ENCODE measurements around the gene APBB3.

The APBB3 gene

GRCh38 chr5:140548300-140548688 lies 16.1 kb downstream of the APBB3 start:
- Histone ChIP-seq H3K4me3 (ENCODE audit: low read length in 2 of 2) (peak overlapping the region; percentile 74 to 80), H3K27ac (ENCODE audit: low read depth in 2 of 2, low read length in 2 of 2) (peak overlapping the region; percentile 99 to 100), H3K36me3 (ENCODE audit: control insufficient read depth in 2 of 2, insufficient read depth in 2 of 2, low read length in 2 of 2) (peaks cover 33 to 37% of the 10 kb centered on the region in 2 donors), H3K4me1 (ENCODE audit: control insufficient read depth in 2 of 2, insufficient read depth in 2 of 2, low read length in 2 of 2) (peaks cover 40 to 43% of the 10 kb centered on the region in 2 donors), H3K9me3 (ENCODE audit: control insufficient read depth in 2 of 2, low read length in 2 of 2) (no peaks in the 10 kb centered on the region), H3K27me3 (ENCODE audit: control insufficient read depth in 2 of 2, insufficient read depth in 2 of 2, low read length in 2 of 2) (no peaks in the 10 kb centered on the region), H3K9ac (ENCODE audit: low read depth in 1 of 2, low read length in 2 of 2) (peak overlapping the region; percentile 74 to 96)

GRCh38 chr5:140547508-140548299 lies 16.7 kb downstream of the APBB3 start, which contains the start of gene EIF4EBP3:
Gene EIF4EBP3, plus strand, starts transcription at chr5:140547662. Its CDS starts 76 bp downstream, at chr5:140547738.
- Histone ChIP-seq H3K36me3 (ENCODE audit: control insufficient read depth in 2 of 2, insufficient read depth in 2 of 2, low read length in 2 of 2) (peaks cover 33 to 41% of the 10 kb centered on the region in 2 donors), H3K9me3 (ENCODE audit: control insufficient read depth in 2 of 2, low read length in 2 of 2) (no peaks in the 10 kb centered on the region), H3K4me1 (ENCODE audit: control insufficient read depth in 2 of 2, insufficient read depth in 2 of 2, low read length in 2 of 2) (peaks cover 44 to 46% of the 10 kb centered on the region in 2 donors), H3K27me3 (ENCODE audit: control insufficient read depth in 2 of 2, insufficient read depth in 2 of 2, low read length in 2 of 2) (no peaks in the 10 kb centered on the region), H3K9ac (ENCODE audit: low read depth in 1 of 2, low read length in 2 of 2) (peak within 1 kb of the TSS; percentile 74 to 96), H3K4me3 (ENCODE audit: low read length in 2 of 2) (peak within 1 kb of the TSS; percentile 74 to 80), H3K27ac (ENCODE audit: low read depth in 2 of 2, low read length in 2 of 2) (peak within 1 kb of the TSS; percentile 99 to 100)

- Histone ChIP-seq H3K4me1 (ENCODE audit: control insufficient read depth in 2 of 2, insufficient read depth in 2 of 2, low read length in 2 of 2) (peaks cover 44 to 46% of the 10 kb centered on the region in 2 donors), H3K9ac (ENCODE audit: low read depth in 1 of 2, low read length in 2 of 2) (peak overlapping the region; percentile 54 to 96), H3K9me3 (ENCODE audit: control insufficient read depth in 2 of 2, low read length in 2 of 2) (no peaks in the 10 kb centered on the region), H3K36me3 (ENCODE audit: control insufficient read depth in 2 of 2, insufficient read depth in 2 of 2, low read length in 2 of 2) (peaks cover 33 to 42% of the 10 kb centered on the region in 2 donors), H3K4me3 (ENCODE audit: low read length in 2 of 2) (peak overlapping the region; percentile 74 to 80), H3K27ac (ENCODE audit: low read depth in 2 of 2, low read length in 2 of 2) (peak overlapping the region; percentile 99 to 100), H3K27me3 (ENCODE audit: control insufficient read depth in 2 of 2, insufficient read depth in 2 of 2, low read length in 2 of 2) (no peaks in the 10 kb centered on the region)
These were observed 17.4 kb downstream of the APBB3 start for GRCh38 chr5:140546851-140547507.

GRCh38 chr5:140545606-140546005 lies 18.8 kb downstream of the APBB3 start:
- Histone ChIP-seq H3K4me1 (ENCODE audit: control insufficient read depth in 2 of 2, insufficient read depth in 2 of 2, low read length in 2 of 2) (peaks cover 44 to 46% of the 10 kb centered on the region in 2 donors), H3K27ac (ENCODE audit: low read depth in 2 of 2, low read length in 2 of 2) (peak overlapping the region in 1 of 2 donors; percentile 100), H3K27me3 (ENCODE audit: control insufficient read depth in 2 of 2, insufficient read depth in 2 of 2, low read length in 2 of 2) (no peaks in the 10 kb centered on the region), H3K4me3 (ENCODE audit: low read length in 2 of 2) (no peak overlapping the region), H3K36me3 (ENCODE audit: control insufficient read depth in 2 of 2, insufficient read depth in 2 of 2, low read length in 2 of 2) (peaks cover 32 to 42% of the 10 kb centered on the region in 2 donors), H3K9me3 (ENCODE audit: control insufficient read depth in 2 of 2, low read length in 2 of 2) (no peaks in the 10 kb centered on the region), H3K9ac (ENCODE audit: low read depth in 1 of 2, low read length in 2 of 2) (no peak overlapping the region)

GRCh38 chr5:140544986-140545385 lies 19.4 kb downstream of the APBB3 start:
- no peak overlapping the region for H3K4me3 ChIP-seq (ENCODE audit: low read length in 2 of 2)
- H3K9ac ChIP-seq (ENCODE audit: low read depth in 1 of 2, low read length in 2 of 2) = no peak overlapping the region
- H3K27me3 ChIP-seq (ENCODE audit: control insufficient read depth in 2 of 2, insufficient read depth in 2 of 2, low read length in 2 of 2) = no peaks in the 10 kb centered on the region
- H3K9me3 ChIP-seq (ENCODE audit: control insufficient read depth in 2 of 2, low read length in 2 of 2) = no peaks in the 10 kb centered on the region
- no peak overlapping the region for H3K27ac ChIP-seq (ENCODE audit: low read depth in 2 of 2, low read length in 2 of 2)
- H3K36me3 ChIP-seq (ENCODE audit: control insufficient read depth in 2 of 2, insufficient read depth in 2 of 2, low read length in 2 of 2) = peaks cover 32 to 42% of the 10 kb centered on the region in 2 donors
- H3K4me1 ChIP-seq (ENCODE audit: control insufficient read depth in 2 of 2, insufficient read depth in 2 of 2, low read length in 2 of 2) = peaks cover 44 to 46% of the 10 kb centered on the region in 2 donors

- Histone ChIP-seq H3K27me3 (ENCODE audit: control insufficient read depth in 2 of 2, insufficient read depth in 2 of 2, low read length in 2 of 2) (no peaks in the 10 kb centered on the region), H3K27ac (ENCODE audit: low read depth in 2 of 2, low read length in 2 of 2) (peak overlapping the region; percentile 63 to 69)
These were observed 21.4 kb downstream of the APBB3 start for GRCh38 chr5:140542972-140543371.

GRCh38 chr5:140540227-140540626 lies 24.2 kb downstream of the APBB3 start:
- Histone ChIP-seq H3K27ac (ENCODE audit: low read depth in 2 of 2, low read length in 2 of 2) (no peak overlapping the region), H3K4me1 (ENCODE audit: control insufficient read depth in 2 of 2, insufficient read depth in 2 of 2, low read length in 2 of 2) (peaks cover 4 to 5% of the 10 kb centered on the region in 2 donors), H3K4me3 (ENCODE audit: low read length in 2 of 2) (no peak overlapping the region), H3K9me3 (ENCODE audit: control insufficient read depth in 2 of 2, low read length in 2 of 2) (no peaks in the 10 kb centered on the region), H3K9ac (ENCODE audit: low read depth in 1 of 2, low read length in 2 of 2) (no peak overlapping the region), H3K36me3 (ENCODE audit: control insufficient read depth in 2 of 2, insufficient read depth in 2 of 2, low read length in 2 of 2) (peaks cover 57 to 68% of the 10 kb centered on the region in 2 donors), H3K27me3 (ENCODE audit: control insufficient read depth in 2 of 2, insufficient read depth in 2 of 2, low read length in 2 of 2) (no peaks in the 10 kb centered on the region)

More at GRCh38 chr5:140542972-140543371, 21.4 kb downstream of the APBB3 start:
- Histone ChIP-seq H3K36me3 (ENCODE audit: control insufficient read depth in 2 of 2, insufficient read depth in 2 of 2, low read length in 2 of 2) (peaks cover 43 to 58% of the 10 kb centered on the region in 2 donors), H3K4me3 (ENCODE audit: low read length in 2 of 2) (no peak overlapping the region), H3K9ac (ENCODE audit: low read depth in 1 of 2, low read length in 2 of 2) (no peak overlapping the region), H3K9me3 (ENCODE audit: control insufficient read depth in 2 of 2, low read length in 2 of 2) (no peaks in the 10 kb centered on the region), H3K4me1 (ENCODE audit: control insufficient read depth in 2 of 2, insufficient read depth in 2 of 2, low read length in 2 of 2) (peaks cover 24 to 26% of the 10 kb centered on the region in 2 donors)

- H3K9me3 ChIP-seq (ENCODE audit: control insufficient read depth in 2 of 2, low read length in 2 of 2) = no peaks in the 10 kb centered on the region
- H3K36me3 ChIP-seq (ENCODE audit: control insufficient read depth in 2 of 2, insufficient read depth in 2 of 2, low read length in 2 of 2) = peaks cover 43 to 50% of the 10 kb centered on the region in 2 donors
- no peak overlapping the region for H3K9ac ChIP-seq (ENCODE audit: low read depth in 1 of 2, low read length in 2 of 2)
- no peak overlapping the region for H3K4me3 ChIP-seq (ENCODE audit: low read length in 2 of 2)
- no peaks in the 10 kb centered on the region for H3K27me3 ChIP-seq (ENCODE audit: control insufficient read depth in 2 of 2, insufficient read depth in 2 of 2, low read length in 2 of 2)
- no peak overlapping the region for H3K27ac ChIP-seq (ENCODE audit: low read depth in 2 of 2, low read length in 2 of 2)
- no peaks in the 10 kb centered on the region for H3K4me1 ChIP-seq (ENCODE audit: control insufficient read depth in 2 of 2, insufficient read depth in 2 of 2, low read length in 2 of 2)
These were observed 40.4 kb downstream of the APBB3 start for GRCh38 chr5:140524003-140524402.

GRCh38 chr5:140513124-140513523 lies 51.3 kb downstream of the APBB3 start:
- H3K27me3 ChIP-seq (ENCODE audit: control insufficient read depth in 2 of 2, insufficient read depth in 2 of 2, low read length in 2 of 2) = no peaks in the 10 kb centered on the region
- no peaks in the 10 kb centered on the region for H3K9me3 ChIP-seq (ENCODE audit: control insufficient read depth in 2 of 2, low read length in 2 of 2)
- H3K27ac ChIP-seq (ENCODE audit: low read depth in 2 of 2, low read length in 2 of 2) = no peak overlapping the region
- no peak overlapping the region for H3K9ac ChIP-seq (ENCODE audit: low read depth in 1 of 2, low read length in 2 of 2)
- H3K4me1 ChIP-seq (ENCODE audit: control insufficient read depth in 2 of 2, insufficient read depth in 2 of 2, low read length in 2 of 2) = no peaks in the 10 kb centered on the region
- peaks cover 47 to 57% of the 10 kb centered on the region in 2 donors for H3K36me3 ChIP-seq (ENCODE audit: control insufficient read depth in 2 of 2, insufficient read depth in 2 of 2, low read length in 2 of 2)
- no peak overlapping the region for H3K4me3 ChIP-seq (ENCODE audit: low read length in 2 of 2)

- no peaks in the 10 kb centered on the region for H3K4me1 ChIP-seq (ENCODE audit: control insufficient read depth in 2 of 2, insufficient read depth in 2 of 2, low read length in 2 of 2)
- H3K9ac ChIP-seq (ENCODE audit: low read depth in 1 of 2, low read length in 2 of 2) = no peak overlapping the region
- H3K4me3 ChIP-seq (ENCODE audit: low read length in 2 of 2) = no peak overlapping the region
- H3K27ac ChIP-seq (ENCODE audit: low read depth in 2 of 2, low read length in 2 of 2) = no peak overlapping the region
- H3K9me3 ChIP-seq (ENCODE audit: control insufficient read depth in 2 of 2, low read length in 2 of 2) = no peaks in the 10 kb centered on the region
- H3K27me3 ChIP-seq (ENCODE audit: control insufficient read depth in 2 of 2, insufficient read depth in 2 of 2, low read length in 2 of 2) = no peaks in the 10 kb centered on the region
- peaks cover 70 to 83% of the 10 kb centered on the region in 2 donors for H3K36me3 ChIP-seq (ENCODE audit: control insufficient read depth in 2 of 2, insufficient read depth in 2 of 2, low read length in 2 of 2)
These were observed 54.5 kb downstream of the APBB3 start for GRCh38 chr5:140509898-140510297.

All from mucosa of rectum (tissue), 2 donors.